Measurements from ENCODE around the gene TNKS1BP1. TPM values are rescaled to one million over a fixed set of nuclear protein-coding genes. Genes with fewer than 3 reads are reported as not detected.
"Not testable (repeated sequence)": the region's sequence is repeated elsewhere in the genome, so short reads cannot be mapped to it uniquely, and the experiment has no call there.

Gene TNKS1BP1
- total and polyA plus RNA-seq, 7 donors: 63.9 to 288 (median 80.1) TPM

DNA sequence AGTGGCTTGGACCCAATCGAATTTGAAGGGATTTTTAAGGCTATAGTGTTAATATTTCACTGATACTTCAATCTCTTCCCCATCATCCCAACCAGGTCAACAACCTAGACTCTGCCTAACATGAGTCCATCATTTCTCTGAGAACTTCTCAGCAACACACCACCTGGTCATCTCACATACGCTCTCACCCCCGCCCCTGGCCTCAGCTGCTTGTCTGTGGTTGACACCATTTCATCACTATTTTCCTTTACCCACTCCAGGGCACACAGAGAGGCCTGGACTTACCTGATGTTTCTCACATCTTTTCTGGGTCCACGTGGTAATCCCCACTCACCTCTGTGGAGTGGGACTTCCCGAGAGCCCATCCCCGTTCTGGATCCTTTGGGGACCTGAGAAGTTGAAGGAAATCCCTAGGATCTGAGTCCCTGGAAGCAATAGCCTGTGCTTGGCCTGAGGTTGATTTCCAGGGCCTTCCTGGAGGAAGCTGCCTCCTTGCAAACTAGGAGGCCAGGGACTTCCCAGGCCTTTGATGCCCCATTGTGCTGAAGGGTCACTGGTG, 16.6 kb upstream of the TNKS1BP1 start:
- no peaks in the 10 kb centered on the region for H3K36me3 ChIP-seq (ENCODE audit: insufficient read depth in 1 of 2, low read depth in 1 of 2)
- DNase-seq (no peak), ATAC-seq (no peak)
- H3K27ac ChIP-seq: no peak overlapping the region
- TF ChIP-seq, protein P1, sequence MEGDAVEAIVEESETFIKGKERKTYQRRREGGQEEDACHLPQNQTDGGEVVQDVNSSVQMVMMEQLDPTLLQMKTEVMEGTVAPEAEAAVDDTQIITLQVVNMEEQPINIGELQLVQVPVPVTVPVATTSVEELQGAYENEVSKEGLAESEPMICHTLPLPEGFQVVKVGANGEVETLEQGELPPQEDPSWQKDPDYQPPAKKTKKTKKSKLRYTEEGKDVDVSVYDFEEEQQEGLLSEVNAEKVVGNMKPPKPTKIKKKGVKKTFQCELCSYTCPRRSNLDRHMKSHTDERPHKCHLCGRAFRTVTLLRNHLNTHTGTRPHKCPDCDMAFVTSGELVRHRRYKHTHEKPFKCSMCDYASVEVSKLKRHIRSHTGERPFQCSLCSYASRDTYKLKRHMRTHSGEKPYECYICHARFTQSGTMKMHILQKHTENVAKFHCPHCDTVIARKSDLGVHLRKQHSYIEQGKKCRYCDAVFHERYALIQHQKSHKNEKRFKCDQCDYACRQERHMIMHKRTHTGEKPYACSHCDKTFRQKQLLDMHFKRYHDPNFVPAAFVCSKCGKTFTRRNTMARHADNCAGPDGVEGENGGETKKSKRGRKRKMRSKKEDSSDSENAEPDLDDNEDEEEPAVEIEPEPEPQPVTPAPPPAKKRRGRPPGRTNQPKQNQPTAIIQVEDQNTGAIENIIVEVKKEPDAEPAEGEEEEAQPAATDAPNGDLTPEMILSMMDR (IDR thresholded peaks at IDR 0.05): no peak
- WGBS, 3 donors: 77 to 83% (median 81%) methylated on average over 6 of the region's 6 CpGs
- H3K27me3 ChIP-seq (ENCODE audit: insufficient read depth in 3 of 3, low read length in 2 of 3): no peaks in the 10 kb centered on the region
- no peak overlapping the region for H3K4me3 ChIP-seq
- H3K9me3 ChIP-seq: no peaks in the 10 kb centered on the region
- peaks cover 3% of the 10 kb centered on the region for H3K4me1 ChIP-seq
- intact Hi-C loops (cut with DNase I): loop anchor here in 1 of 2 donors (10.0 kb wide), 1 partner anchor 497 kb away; no protein-coding TSS in a partner anchor

DNA sequence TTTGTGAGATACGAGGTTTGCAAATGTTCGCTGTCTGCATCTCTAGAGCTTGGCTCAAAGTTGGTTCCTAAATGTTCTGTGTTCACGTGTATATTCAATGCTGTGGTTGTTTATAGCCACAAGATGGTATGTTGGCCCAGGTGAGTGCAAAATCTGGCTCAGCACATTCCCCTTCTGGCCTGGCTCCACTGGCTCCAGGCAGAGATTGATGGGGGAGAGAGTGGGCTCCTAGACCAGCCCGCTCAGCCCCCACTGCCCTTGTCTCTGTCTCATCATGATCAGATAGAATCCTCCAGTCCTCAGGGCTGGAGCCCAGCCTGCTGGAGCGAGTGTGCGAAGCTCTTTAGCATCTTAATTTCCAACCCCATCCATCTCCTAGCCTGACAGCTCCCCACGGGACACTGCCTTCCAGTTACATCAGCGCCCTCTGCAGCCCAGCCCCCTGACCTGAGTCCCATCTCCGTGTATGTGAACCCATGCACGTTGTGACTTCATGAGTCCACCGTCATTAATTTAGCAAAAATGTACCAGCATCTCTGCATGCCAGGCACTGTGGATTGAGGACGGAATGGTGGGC, 15.4 kb upstream of the TNKS1BP1 start:
- TF ChIP-seq, protein P1 (IDR thresholded peaks at IDR 0.05): no peak
- Histone ChIP-seq H3K4me3 (no peak overlapping the region), H3K27me3 (ENCODE audit: insufficient read depth in 3 of 3, low read length in 2 of 3) (no peaks in the 10 kb centered on the region), H3K4me1 (peaks cover 6% of the 10 kb centered on the region), H3K9me3 (no peaks in the 10 kb centered on the region), H3K36me3 (ENCODE audit: insufficient read depth in 1 of 2, low read depth in 1 of 2) (no peaks in the 10 kb centered on the region), H3K27ac (no peak overlapping the region)
- intact Hi-C loops (cut with DNase I): loop anchor here in 1 of 2 donors (10.0 kb wide), 1 partner anchor 495 kb away; no protein-coding TSS in a partner anchor
- WGBS, 3 donors: 27 to 34% (median 29%) methylated on average over 12 of the region's 12 CpGs
- ATAC-seq (peak in 3 of 4 donors; percentile 28 to 39 (median 34)), DNase-seq (peak in 1 of 2 donors; percentile 67)

DNA sequence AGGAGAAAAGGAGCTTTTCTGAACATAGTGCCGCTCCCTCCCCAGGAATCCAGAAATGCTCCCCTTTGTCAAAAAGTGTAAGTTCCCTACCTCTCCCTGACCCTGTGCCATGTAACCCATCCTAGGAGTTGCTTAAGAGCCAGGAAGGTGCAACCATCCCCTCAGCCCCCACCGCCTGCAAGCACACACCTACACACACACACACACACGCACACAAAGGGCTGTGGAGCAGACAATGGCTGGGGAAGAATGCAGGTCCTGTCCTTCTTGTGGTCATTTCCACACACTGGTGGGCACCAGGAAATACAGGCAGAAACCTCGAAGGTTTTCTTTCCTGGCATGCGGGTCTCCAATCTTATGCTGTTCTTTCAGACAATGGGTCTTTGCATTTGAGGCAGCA, 14.6 kb upstream of the TNKS1BP1 start:
- no peaks in the 10 kb centered on the region for H3K27me3 ChIP-seq (ENCODE audit: insufficient read depth in 3 of 3, low read length in 2 of 3)
- H3K4me1 ChIP-seq: peaks cover 13% of the 10 kb centered on the region
- H3K9me3 ChIP-seq: no peaks in the 10 kb centered on the region
- WGBS, 3 donors: 78 to 83% (median 81%) methylated on average over 5 of the region's 5 CpGs
- peaks cover 0 to 5% of the 10 kb centered on the region in 2 donors for H3K36me3 ChIP-seq (ENCODE audit: insufficient read depth in 1 of 2, low read depth in 1 of 2)
- DNase-seq (no peak), ATAC-seq (no peak)
- TF ChIP-seq, protein P1 (IDR thresholded peaks at IDR 0.05): no peak
- intact Hi-C loops (cut with DNase I): no loop called here
- H3K27ac ChIP-seq: no peak overlapping the region
- H3K4me3 ChIP-seq: no peak overlapping the region

DNA sequence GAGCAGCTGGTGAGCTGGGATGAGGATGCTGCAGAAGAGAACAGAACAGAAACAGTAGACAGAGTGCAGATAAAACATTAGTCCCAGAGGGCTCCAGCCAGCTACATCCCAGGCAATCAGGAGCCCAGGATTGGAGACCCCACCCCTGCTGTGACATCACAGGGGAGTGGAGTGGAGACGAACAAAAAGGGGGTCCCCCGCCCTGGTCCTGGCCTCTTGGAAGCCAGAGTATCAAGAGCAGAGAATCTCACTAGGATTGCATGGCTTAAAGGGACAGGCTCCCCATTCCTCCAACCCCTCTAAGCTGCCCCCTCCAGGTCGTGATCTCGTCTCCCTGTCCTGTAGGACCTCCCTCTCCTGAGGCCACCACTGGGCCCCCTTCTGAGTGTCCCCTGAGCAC, 13.4 kb upstream of the TNKS1BP1 start, which contains the start of gene P2RX3:
Gene P2RX3 (plus strand): TSS at position 211 of the 400 bp plus-strand sequence. CDS start 199 bp downstream, outside the sequence.
- WGBS, 3 donors: 33 to 38% (median 37%) methylated on average over 4 of the region's 4 CpGs

DNA sequence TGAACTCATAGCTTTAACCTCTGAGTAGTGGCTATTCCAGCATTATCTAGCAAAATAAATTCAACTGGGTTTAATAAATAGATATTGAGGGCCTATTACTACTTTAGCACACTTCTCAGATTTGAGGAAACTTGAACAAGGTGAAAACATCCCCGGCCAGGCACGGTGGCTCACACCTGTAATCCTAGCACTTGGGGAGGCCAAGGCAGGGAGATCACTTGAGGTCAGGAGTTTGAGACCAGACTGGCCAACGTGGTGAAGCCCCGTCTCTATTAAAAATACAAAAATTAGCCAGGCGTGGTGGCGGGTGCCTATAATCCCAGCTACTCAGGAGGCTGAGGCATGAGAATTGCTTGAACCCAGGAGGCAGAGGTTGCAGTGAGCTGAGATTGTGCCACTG, 12.1 kb upstream of the TNKS1BP1 start:
- peak overlapping the region; percentile 85 for H3K4me3 ChIP-seq
- DNase-seq; H3K27me3 ChIP-seq (ENCODE audit: insufficient read depth in 3 of 3, low read length in 2 of 3); intact Hi-C loops (cut with DNase I); ATAC-seq; H3K9me3 ChIP-seq: not testable (repeated sequence)
- peaks cover 0 to 30% of the 10 kb centered on the region in 2 donors for H3K36me3 ChIP-seq (ENCODE audit: insufficient read depth in 1 of 2, low read depth in 1 of 2)
- H3K27ac ChIP-seq: peak overlapping the region; percentile 81
- peaks cover 18% of the 10 kb centered on the region for H3K4me1 ChIP-seq
- WGBS, 3 donors: 88 to 92% (median 92%) methylated on average over 6 of the region's 6 CpGs

More for the DNA sequence above, 13.4 kb upstream of the TNKS1BP1 start, which contains the start of gene P2RX3:
- ATAC-seq (no peak), DNase-seq (no peak)
- Histone ChIP-seq H3K36me3 (ENCODE audit: insufficient read depth in 1 of 2, low read depth in 1 of 2) (peaks cover 0 to 17% of the 10 kb centered on the region in 2 donors), H3K27me3 (ENCODE audit: insufficient read depth in 3 of 3, low read length in 2 of 3) (no peaks in the 10 kb centered on the region), H3K4me1 (peaks cover 18% of the 10 kb centered on the region), H3K27ac (no peak within 1 kb of the TSS), H3K4me3 (no peak within 1 kb of the TSS), H3K9me3 (no peaks in the 10 kb centered on the region)
- TF ChIP-seq, protein P1 (IDR thresholded peaks at IDR 0.05): no peak
- intact Hi-C loops (cut with DNase I): no loop called here
